Stomach (tissue), 4 donors: ENCODE measurements around the gene EMC9.

Experiments
- POLR2A ChIP-seq, 4 donors: fragments of 450-650 bp; IDR thresholded peaks; one replicate each; pipeline ENCODE4 v1.6.1; 2016; ENCODE audit warnings: antibody characterized with exemption in 4 of 4, control low read depth in 2 of 4, mild to moderate bottlenecking in 1 of 4, moderate library complexity in 1 of 4
- TF ChIP-seq, protein P1 (sequence below), 7 experiments: fragments of 450-650 bp in 4 of 7; fragments of 200-600 bp in 3 of 7; sonication (generic) in 3 of 7; IDR thresholded peaks; one replicate each; pipeline ENCODE4 v1.5.1; 2016 to 2019; ENCODE audit warnings: antibody characterized with exemption in 7 of 7, control low read depth in 2 of 7, mild to moderate bottlenecking in 1 of 7

DNA sequence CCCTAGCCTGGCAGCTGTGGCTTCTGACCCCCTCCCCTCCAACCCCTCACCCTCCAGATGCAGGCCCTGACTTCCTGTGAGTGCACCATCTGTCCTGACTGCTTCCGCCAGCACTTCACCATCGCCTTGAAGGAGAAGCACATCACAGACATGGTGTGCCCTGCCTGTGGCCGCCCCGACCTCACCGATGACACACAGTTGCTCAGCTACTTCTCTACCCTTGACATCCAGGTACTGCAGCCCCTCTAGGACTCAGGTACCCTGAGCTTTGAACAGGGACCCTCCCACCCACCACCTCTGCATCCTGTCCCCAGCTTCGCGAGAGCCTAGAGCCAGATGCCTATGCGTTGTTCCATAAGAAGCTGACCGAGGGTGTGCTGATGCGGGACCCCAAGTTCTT, 13.7 kb upstream of the EMC9 start:
- TF ChIP-seq, protein P1, sequence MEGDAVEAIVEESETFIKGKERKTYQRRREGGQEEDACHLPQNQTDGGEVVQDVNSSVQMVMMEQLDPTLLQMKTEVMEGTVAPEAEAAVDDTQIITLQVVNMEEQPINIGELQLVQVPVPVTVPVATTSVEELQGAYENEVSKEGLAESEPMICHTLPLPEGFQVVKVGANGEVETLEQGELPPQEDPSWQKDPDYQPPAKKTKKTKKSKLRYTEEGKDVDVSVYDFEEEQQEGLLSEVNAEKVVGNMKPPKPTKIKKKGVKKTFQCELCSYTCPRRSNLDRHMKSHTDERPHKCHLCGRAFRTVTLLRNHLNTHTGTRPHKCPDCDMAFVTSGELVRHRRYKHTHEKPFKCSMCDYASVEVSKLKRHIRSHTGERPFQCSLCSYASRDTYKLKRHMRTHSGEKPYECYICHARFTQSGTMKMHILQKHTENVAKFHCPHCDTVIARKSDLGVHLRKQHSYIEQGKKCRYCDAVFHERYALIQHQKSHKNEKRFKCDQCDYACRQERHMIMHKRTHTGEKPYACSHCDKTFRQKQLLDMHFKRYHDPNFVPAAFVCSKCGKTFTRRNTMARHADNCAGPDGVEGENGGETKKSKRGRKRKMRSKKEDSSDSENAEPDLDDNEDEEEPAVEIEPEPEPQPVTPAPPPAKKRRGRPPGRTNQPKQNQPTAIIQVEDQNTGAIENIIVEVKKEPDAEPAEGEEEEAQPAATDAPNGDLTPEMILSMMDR (IDR thresholded peaks at IDR 0.05) = no peak
- no peak for TF ChIP-seq POLR2A (IDR thresholded peaks at IDR 0.05)
